ENCODE data around the gene DYRK3. TPM values are rescaled to one million over a fixed set of nuclear protein-coding genes. Genes with fewer than 3 reads are reported as not detected.

DYRK3 gene
- total RNA-seq, 1 experiment from 2014 or later: 7.1 TPM

DNA sequence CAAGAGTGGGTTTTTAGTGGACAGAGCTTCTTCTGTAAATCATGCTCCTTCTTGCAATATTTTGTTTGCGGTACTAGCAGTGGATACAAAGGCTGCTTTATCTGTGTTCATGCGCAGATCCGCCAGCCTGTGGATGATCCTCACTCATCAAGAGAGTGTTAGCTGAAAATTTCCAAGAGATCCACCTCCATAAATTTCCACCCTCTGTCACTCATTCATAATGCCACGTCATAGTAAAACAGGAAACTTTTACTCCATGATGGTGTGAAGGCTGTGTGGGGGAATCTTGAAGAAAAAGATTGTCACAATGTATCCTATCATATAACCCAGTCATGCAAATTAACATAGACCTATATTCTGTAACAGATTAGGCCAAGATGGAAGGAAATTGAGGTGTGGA lies 44.9 kb downstream of the DYRK3 start:
- Histone ChIP-seq H3K9me2 (ENCODE audit: insufficient read depth) (no peaks in the 10 kb centered on the region), H3K27ac (ENCODE audit: low read depth, low read length) (no peak overlapping the region), H3K79me2 (ENCODE audit: insufficient read depth, low read length) (no peaks in the 10 kb centered on the region), H3K4me2 (ENCODE audit: low read length) (no peak overlapping the region), H3K4me3 (replicated peaks in 1 of 2; ENCODE audit: low read depth in 1 of 2, low read length in 2 of 2) (no peak overlapping the region), H3K36me3 (ENCODE audit: control insufficient read depth in 1 of 2, insufficient read depth in 2 of 2, low read length in 2 of 2) (no peaks in the 10 kb centered on the region), H4K20me1 (ENCODE audit: insufficient read depth) (no peaks in the 10 kb centered on the region), H3K27me3 (ENCODE audit: insufficient read depth, low read length) (peaks cover 5% of the 10 kb centered on the region; the same call in 1 of the 2 replicates), H2AFZ (ENCODE audit: low read depth, low read length, poor library complexity, severe bottlenecking) (no peak overlapping the region), H3K4me1 (ENCODE audit: control insufficient read depth in 1 of 2, insufficient read depth in 2 of 2, low read length in 2 of 2) (peaks cover 0 to 9% of the 10 kb centered on the region in 2 experiments; a peak in 1 of 4 replicates), H3K9me3 (ENCODE audit: control insufficient read depth in 1 of 2, insufficient read depth in 1 of 2, low read depth in 1 of 2, low read length in 2 of 2) (no peaks in the 10 kb centered on the region), H3K9ac (ENCODE audit: low read length) (no peak overlapping the region)
- TF ChIP-seq YY1 (IDR thresholded peaks at IDR 0.05; ENCODE audit: extremely low read depth, insufficient replicate concordance, low read depth, low read length) (no peak), ZNF274 (IDR thresholded peaks at IDR 0.05; ENCODE audit: low read depth, low read length) (no peak), EZH2phosphoT487 (IDR thresholded peaks at IDR 0.05; ENCODE audit: borderline replicate concordance) (no peak), SIN3A (IDR thresholded peaks at IDR 0.05; ENCODE audit: low read depth) (no peak), CEBPB (IDR thresholded peaks at IDR 0.05; ENCODE audit: low read depth) (no peak), EGR1 (IDR thresholded peaks at IDR 0.05; ENCODE audit: low read depth) (no peak), SP1 (IDR thresholded peaks at IDR 0.05; ENCODE audit: low read depth) (no peak), EZH2 (IDR thresholded peaks at IDR 0.05) (no peak)
- TF ChIP-seq, protein P1, sequence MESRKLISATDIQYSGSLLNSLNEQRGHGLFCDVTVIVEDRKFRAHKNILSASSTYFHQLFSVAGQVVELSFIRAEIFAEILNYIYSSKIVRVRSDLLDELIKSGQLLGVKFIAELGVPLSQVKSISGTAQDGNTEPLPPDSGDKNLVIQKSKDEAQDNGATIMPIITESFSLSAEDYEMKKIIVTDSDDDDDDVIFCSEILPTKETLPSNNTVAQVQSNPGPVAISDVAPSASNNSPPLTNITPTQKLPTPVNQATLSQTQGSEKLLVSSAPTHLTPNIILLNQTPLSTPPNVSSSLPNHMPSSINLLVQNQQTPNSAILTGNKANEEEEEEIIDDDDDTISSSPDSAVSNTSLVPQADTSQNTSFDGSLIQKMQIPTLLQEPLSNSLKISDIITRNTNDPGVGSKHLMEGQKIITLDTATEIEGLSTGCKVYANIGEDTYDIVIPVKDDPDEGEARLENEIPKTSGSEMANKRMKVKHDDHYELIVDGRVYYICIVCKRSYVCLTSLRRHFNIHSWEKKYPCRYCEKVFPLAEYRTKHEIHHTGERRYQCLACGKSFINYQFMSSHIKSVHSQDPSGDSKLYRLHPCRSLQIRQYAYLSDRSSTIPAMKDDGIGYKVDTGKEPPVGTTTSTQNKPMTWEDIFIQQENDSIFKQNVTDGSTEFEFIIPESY (IDR thresholded peaks at IDR 0.05; ENCODE audit: extremely low read depth, insufficient replicate concordance, low read length): no peak
- TF ChIP-seq, protein P2, sequence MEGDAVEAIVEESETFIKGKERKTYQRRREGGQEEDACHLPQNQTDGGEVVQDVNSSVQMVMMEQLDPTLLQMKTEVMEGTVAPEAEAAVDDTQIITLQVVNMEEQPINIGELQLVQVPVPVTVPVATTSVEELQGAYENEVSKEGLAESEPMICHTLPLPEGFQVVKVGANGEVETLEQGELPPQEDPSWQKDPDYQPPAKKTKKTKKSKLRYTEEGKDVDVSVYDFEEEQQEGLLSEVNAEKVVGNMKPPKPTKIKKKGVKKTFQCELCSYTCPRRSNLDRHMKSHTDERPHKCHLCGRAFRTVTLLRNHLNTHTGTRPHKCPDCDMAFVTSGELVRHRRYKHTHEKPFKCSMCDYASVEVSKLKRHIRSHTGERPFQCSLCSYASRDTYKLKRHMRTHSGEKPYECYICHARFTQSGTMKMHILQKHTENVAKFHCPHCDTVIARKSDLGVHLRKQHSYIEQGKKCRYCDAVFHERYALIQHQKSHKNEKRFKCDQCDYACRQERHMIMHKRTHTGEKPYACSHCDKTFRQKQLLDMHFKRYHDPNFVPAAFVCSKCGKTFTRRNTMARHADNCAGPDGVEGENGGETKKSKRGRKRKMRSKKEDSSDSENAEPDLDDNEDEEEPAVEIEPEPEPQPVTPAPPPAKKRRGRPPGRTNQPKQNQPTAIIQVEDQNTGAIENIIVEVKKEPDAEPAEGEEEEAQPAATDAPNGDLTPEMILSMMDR (IDR thresholded peaks at IDR 0.05 in 2 of 3, conservative IDR thresholded peaks at IDR 0.05 in 1 of 3; ENCODE audit: borderline replicate concordance in 1 of 3, insufficient read depth in 1 of 3, low read depth in 2 of 3, low read length in 2 of 3): no peak
- BruUV-seq (replicated peaks): no TSS peak
- DNase-seq (ENCODE audit: low read depth, low spot score): no peak
- CTCF ChIA-PET: no interaction called here
- RAD21 ChIA-PET (ENCODE audit: low non-redundant PET in 1 of 2, low total read pairs in 2 of 2, uncharacterized antibody in 2 of 2, unreplicated experiment in 2 of 2): no interaction called here
- POLR2A ChIA-PET: no interaction called here
- ATAC-seq: no peak
- intact Hi-C loops (cut with micrococcal nuclease): no loop called here

Measured in HCT116 (cell line).